ENCODE measurements around the gene CRYL1. TPM values are rescaled to one million over a fixed set of nuclear protein-coding genes. Genes with fewer than 3 reads are reported as not detected.

The CRYL1 gene
- polyA plus RNA-seq, 1 of the 3 experiments (the other 2 are of a cell fraction) = 34.8 TPM

- no peak overlapping the region for H3K4me3 ChIP-seq (ENCODE audit: low read depth in 2 of 2, low read length in 1 of 2)
- TF ChIP-seq TEAD4 (IDR thresholded peaks at IDR 0.05; ENCODE audit: borderline replicate concordance, insufficient read depth) (no peak), CTCF (IDR thresholded peaks at IDR 0.05) (no peak), TCF12 (IDR thresholded peaks at IDR 0.05) (no peak), RFX5 (IDR thresholded peaks at IDR 0.05; ENCODE audit: low read length) (no peak), IRF3 (IDR thresholded peaks at IDR 0.05; ENCODE audit: low read depth, low read length) (no peak)
- WGBS (ENCODE audit: low lambda C conversion rate) = 40% methylated on average over 6 of the region's 8 CpGs
- no peaks in the 10 kb centered on the region for H3K9me2 ChIP-seq
- H3K4me1 ChIP-seq (ENCODE audit: control insufficient read depth in 1 of 2, insufficient read depth in 2 of 2, low read depth in 1 of 2, low read length in 1 of 2) = no peaks in the 10 kb centered on the region
- POLR2A ChIA-PET = no interaction called here
- H3K36me3 ChIP-seq (replicated peaks in 1 of 2; ENCODE audit: control insufficient read depth in 1 of 2, insufficient read depth in 2 of 2, low read length in 1 of 2) = no peaks in the 10 kb centered on the region
- no peak for DNase-seq
- H3K4me2 ChIP-seq = no peak overlapping the region
- no peak overlapping the region for H3K27ac ChIP-seq (ENCODE audit: low read depth in 2 of 2, low read length in 1 of 2)
- CTCF ChIA-PET = interaction anchor here (0.6 to 7.7 kb wide), 23 partner anchors 10 to 442 kb away, joined by 3 to 74 read pairs (median 4); partner anchors contain the start of gene IL17D
- no peak overlapping the region for H3K9ac ChIP-seq
- H2AFZ ChIP-seq (ENCODE audit: low read depth) = no peak overlapping the region
- no peaks in the 10 kb centered on the region for H3K9me3 ChIP-seq
- H3K27me3 ChIP-seq (ENCODE audit: insufficient read depth) = no peaks in the 10 kb centered on the region
- no peaks in the 10 kb centered on the region for H3F3A ChIP-seq (replicated peaks; ENCODE audit: insufficient read depth)
- H3K79me2 ChIP-seq (ENCODE audit: insufficient read depth) = no peaks in the 10 kb centered on the region
- no peaks in the 10 kb centered on the region for H4K20me1 ChIP-seq (ENCODE audit: insufficient read depth)
Observed at GRCh38 chr13:20494656-20495055, 31.0 kb downstream of the CRYL1 start.

GRCh38 chr13:20492641-20493040 is 33.0 kb downstream of the CRYL1 start:
- POLR2A ChIA-PET = no interaction called here
- Histone ChIP-seq H3K4me2 (no peak overlapping the region), H3K4me1 (ENCODE audit: control insufficient read depth in 1 of 2, insufficient read depth in 2 of 2, low read depth in 1 of 2, low read length in 1 of 2) (no peaks in the 10 kb centered on the region), H3K79me2 (ENCODE audit: insufficient read depth) (no peaks in the 10 kb centered on the region), H3K27me3 (ENCODE audit: insufficient read depth) (no peaks in the 10 kb centered on the region), H3K36me3 (replicated peaks in 1 of 2; ENCODE audit: control insufficient read depth in 1 of 2, insufficient read depth in 2 of 2, low read length in 1 of 2) (no peaks in the 10 kb centered on the region), H3F3A (replicated peaks; ENCODE audit: insufficient read depth) (no peaks in the 10 kb centered on the region), H3K9ac (no peak overlapping the region), H2AFZ (ENCODE audit: low read depth) (no peak overlapping the region), H4K20me1 (ENCODE audit: insufficient read depth) (no peaks in the 10 kb centered on the region), H3K27ac (ENCODE audit: low read depth in 2 of 2, low read length in 1 of 2) (no peak overlapping the region), H3K4me3 (ENCODE audit: low read depth in 2 of 2, low read length in 1 of 2) (no peak overlapping the region), H3K9me2 (no peaks in the 10 kb centered on the region), H3K9me3 (no peaks in the 10 kb centered on the region)
- 76% methylated on average over 3 of the region's 3 CpGs for WGBS (ENCODE audit: low lambda C conversion rate)
- no peak for DNase-seq
- CTCF ChIA-PET = interaction anchor here (0.7 to 7.7 kb wide), 5 partner anchors 32 to 431 kb away, joined by 3 to 74 read pairs (median 6); partner anchors contain the start of gene CRYL1
- TF ChIP-seq RCOR1 (IDR thresholded peaks at IDR 0.05; ENCODE audit: low read length) (no peak), TAF1 (IDR thresholded peaks at IDR 0.05; ENCODE audit: borderline replicate concordance, low read depth, low read length) (no peak), RAD21 (IDR thresholded peaks at IDR 0.05; ENCODE audit: low read length) (peak; percentile 47; the same call in 1 of the 2 replicates), CTCF (IDR thresholded peaks at IDR 0.05) (peak; percentile 33; the same call in 1 of the 2 replicates), SMC3 (IDR thresholded peaks at IDR 0.05; ENCODE audit: low read depth, low read length) (peak; percentile 14; the same call in 1 of the 2 replicates), GABPA (IDR thresholded peaks at IDR 0.05; ENCODE audit: low read depth) (no peak)

Measured in SK-N-SH (cell line).